Measurements from ENCODE around the gene LHCGR.
A peak's percentile ranks its signal among the peaks of the same experiment; 100 is the strongest.

Gene LHCGR

GRCh38 chr2:48755473-48755872 lies at the start of gene LHCGR:
Gene LHCGR (minus strand): TSS chr2:48755724. CDS start chr2:48755671, 53 bp downstream.
- DNase-seq = no peak

GRCh38 chr2:48799601-48800000 lies 44.1 kb upstream of the LHCGR start:
- DNase-seq = no peak

- no peak for DNase-seq
Observed at GRCh38 chr2:48795065-48795464, 39.5 kb upstream of the LHCGR start.

GRCh38 chr2:48793671-48794070 lies 38.1 kb upstream of the LHCGR start:
- no peak for DNase-seq

GRCh38 chr2:48792030-48792429 lies 36.5 kb upstream of the LHCGR start:
- DNase-seq = no peak

- no peak for DNase-seq
Observed at GRCh38 chr2:48790407-48791170, 35.1 kb upstream of the LHCGR start.

- DNase-seq = no peak
Observed at GRCh38 chr2:48787580-48787979, 32.1 kb upstream of the LHCGR start.

- DNase-seq = no peak
Observed at GRCh38 chr2:48781366-48781765, 25.8 kb upstream of the LHCGR start.

- no peak for DNase-seq
Observed at GRCh38 chr2:48779019-48779716, 23.6 kb upstream of the LHCGR start.

GRCh38 chr2:48774251-48774650 lies 18.7 kb upstream of the LHCGR start:
- DNase-seq = no peak

- DNase-seq = no peak
Observed at GRCh38 chr2:48771241-48772014, 15.9 kb upstream of the LHCGR start.

GRCh38 chr2:48770181-48770580 lies 14.7 kb upstream of the LHCGR start:
- no peak for DNase-seq

GRCh38 chr2:48768669-48769068 lies 13.1 kb upstream of the LHCGR start:
- DNase-seq = peak; percentile 25

GRCh38 chr2:48767330-48767729 lies 11.8 kb upstream of the LHCGR start:
- peak; percentile 16 for DNase-seq

- DNase-seq = no peak
Observed at GRCh38 chr2:48760826-48761225, 5.3 kb upstream of the LHCGR start.

GRCh38 chr2:48759682-48760081 lies 4.2 kb upstream of the LHCGR start:
- DNase-seq = no peak

GRCh38 chr2:48756289-48756688 lies 765 bp upstream of the LHCGR start:
- DNase-seq = no peak

GRCh38 chr2:48754874-48755273 lies 650 bp downstream of the LHCGR start:
- DNase-seq = no peak

- DNase-seq = no peak
Observed at GRCh38 chr2:48753228-48753627, 2.3 kb downstream of the LHCGR start.

GRCh38 chr2:48750128-48750739 lies 5.3 kb downstream of the LHCGR start:
- DNase-seq = no peak

GRCh38 chr2:48749291-48750127 lies 6.0 kb downstream of the LHCGR start:
- DNase-seq = no peak

GRCh38 chr2:48747319-48747718 lies 8.2 kb downstream of the LHCGR start:
- no peak for DNase-seq

Measured in OCI-M1 (cell line).